PC-3 (cell line): ENCODE data around the gene SELENOP.

Experiments used
- EZH2 ChIP-seq: fragments of 300-600 bp; sonication (generic); IDR thresholded peaks from one replicate; pipeline ENCODE4 v1.6.1; 2017; ENCODE audit warnings: antibody characterized with exemption, mild to moderate bottlenecking, low read length; ENCODE audit not compliant: unreplicated experiment
- EZH2phosphoT487 ChIP-seq: fragments of 300-600 bp; sonication (generic); IDR thresholded peaks from 2 replicates; pipeline ENCODE4 v1.6.1; 2018; ENCODE audit warnings: mild to moderate bottlenecking, antibody characterized with exemption, low read length, borderline replicate concordance
- TF ChIP-seq, protein P1 (sequence below): fragments of 300-600 bp; sonication (generic); conservative IDR thresholded peaks from 2 replicates; pipeline ENCODE4 v1.5.1; 2017; ENCODE audit warnings: antibody characterized with exemption, low read depth, mild to moderate bottlenecking, low read length

DNA sequence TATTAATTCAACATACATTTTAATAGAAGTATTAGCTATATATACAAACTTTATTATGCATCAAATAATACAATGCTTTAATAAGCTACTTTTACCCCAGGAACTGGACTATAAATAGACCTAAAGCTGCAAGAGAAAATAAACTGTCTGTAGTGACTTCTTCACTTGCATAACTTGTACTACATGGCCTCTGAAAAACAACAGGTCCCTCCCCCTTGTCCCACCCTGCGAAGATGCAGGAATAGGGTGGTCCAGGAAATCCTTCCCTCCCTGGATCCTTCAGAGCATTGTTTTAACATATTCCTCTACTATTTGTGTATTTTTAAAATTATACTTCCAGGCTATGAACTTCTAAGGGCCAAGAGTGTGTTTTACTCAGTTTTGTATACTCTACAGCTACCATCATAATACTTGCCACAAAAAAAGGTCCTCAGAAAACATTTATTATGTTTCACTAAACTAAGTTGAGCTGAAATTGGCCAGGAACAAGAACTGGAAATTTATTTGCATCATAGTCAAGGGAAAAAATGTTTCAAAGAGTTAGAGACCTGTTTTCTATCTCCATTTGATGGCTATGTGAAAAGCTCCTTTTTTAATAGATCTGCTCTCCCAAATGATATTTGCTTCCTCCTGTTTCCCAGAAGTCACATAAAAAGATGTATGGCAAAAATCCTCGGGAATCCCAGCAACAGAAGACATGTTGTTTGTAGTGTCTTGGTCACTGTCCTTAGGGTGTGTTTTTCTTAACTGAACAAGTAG lies 15.2 kb upstream of the SELENOP start:
- TF ChIP-seq, protein P1, sequence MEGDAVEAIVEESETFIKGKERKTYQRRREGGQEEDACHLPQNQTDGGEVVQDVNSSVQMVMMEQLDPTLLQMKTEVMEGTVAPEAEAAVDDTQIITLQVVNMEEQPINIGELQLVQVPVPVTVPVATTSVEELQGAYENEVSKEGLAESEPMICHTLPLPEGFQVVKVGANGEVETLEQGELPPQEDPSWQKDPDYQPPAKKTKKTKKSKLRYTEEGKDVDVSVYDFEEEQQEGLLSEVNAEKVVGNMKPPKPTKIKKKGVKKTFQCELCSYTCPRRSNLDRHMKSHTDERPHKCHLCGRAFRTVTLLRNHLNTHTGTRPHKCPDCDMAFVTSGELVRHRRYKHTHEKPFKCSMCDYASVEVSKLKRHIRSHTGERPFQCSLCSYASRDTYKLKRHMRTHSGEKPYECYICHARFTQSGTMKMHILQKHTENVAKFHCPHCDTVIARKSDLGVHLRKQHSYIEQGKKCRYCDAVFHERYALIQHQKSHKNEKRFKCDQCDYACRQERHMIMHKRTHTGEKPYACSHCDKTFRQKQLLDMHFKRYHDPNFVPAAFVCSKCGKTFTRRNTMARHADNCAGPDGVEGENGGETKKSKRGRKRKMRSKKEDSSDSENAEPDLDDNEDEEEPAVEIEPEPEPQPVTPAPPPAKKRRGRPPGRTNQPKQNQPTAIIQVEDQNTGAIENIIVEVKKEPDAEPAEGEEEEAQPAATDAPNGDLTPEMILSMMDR = no peak
- no peak for TF ChIP-seq EZH2
- TF ChIP-seq EZH2phosphoT487 = no peak
